OCI-LY7 (cell line): ENCODE measurements around the gene OAF. TPM values are rescaled to one million over a fixed set of nuclear protein-coding genes. Genes with fewer than 3 reads are reported as not detected.

Source experiments
- BruUV-seq: library from RNA; stranded (reverse); fragments of 400-500 nt; replicated peaks from 2 replicates; lab custom pipeline; 2021; lab: Mats Ljungman, UMichigan
- CTCF ChIA-PET: fragments of 300-600 bp; sonication (Branson Sonifier 250); formaldehyde crosslinking; loops from one replicate; lab custom pipeline; 2022; ENCODE audit warnings: antibody characterized with exemption; ENCODE audit not compliant: unreplicated experiment; lab: Charles Lee
- POLR2A ChIA-PET: fragments of 300-600 bp; sonication (Branson Sonifier 250); formaldehyde crosslinking; loops from one replicate; lab custom pipeline; 2022; ENCODE audit warnings: antibody characterized with exemption; lab: Charles Lee
- DNase-seq: peaks from one replicate; pipeline ENCODE4 v3.0.0-alpha.2; 2015; ENCODE audit warnings: low spot score
- H2AFZ ChIP-seq: fragments of 200-600 bp; sonication (generic), shearing (Covaris generic); 2 replicates; pipeline ENCODE4 v1.6.1; 2014; ENCODE audit warnings: mild to moderate bottlenecking, antibody characterized with exemption, low read length, moderate library complexity
- H3K27ac ChIP-seq: fragments of 200-600 bp; sonication (generic); 2 replicates; pipeline ENCODE4 v1.5.1; 2014; ENCODE audit warnings: mixed run types, low read depth, mild to moderate bottlenecking, moderate library complexity, low read length, inconsistent platforms; ENCODE audit not compliant: poor library complexity, severe bottlenecking
- H3K36me3 ChIP-seq: fragments of 200-600 bp; sonication (generic); 2 replicates; pipeline ENCODE4 v1.6.1; 2014; ENCODE audit warnings: mild to moderate bottlenecking, antibody characterized with exemption, low read length, moderate library complexity, mixed read lengths; ENCODE audit not compliant: insufficient read depth
- H3K4me1 ChIP-seq: fragments of 200-600 bp; sonication (generic); 2 replicates; pipeline ENCODE4 v1.5.1; 2014; ENCODE audit warnings: mild to moderate bottlenecking, low read length; ENCODE audit not compliant: insufficient read depth, poor library complexity, severe bottlenecking
- H3K4me2 ChIP-seq: fragments of 200-600 bp; sonication (generic); 2 replicates; pipeline ENCODE4 v1.6.1; 2014; ENCODE audit warnings: mild to moderate bottlenecking, low read length
- H3K4me3 ChIP-seq: fragments of 200-600 bp; sonication (generic); 2 replicates; pipeline ENCODE4 v1.5.1; 2014; ENCODE audit warnings: mild to moderate bottlenecking, low read depth, low read length; ENCODE audit not compliant: poor library complexity, severe bottlenecking
- H3K79me2 ChIP-seq: fragments of 200-600 bp; sonication (generic); 2 replicates; pipeline ENCODE4 v1.6.1; 2016; ENCODE audit warnings: low read depth, mild to moderate bottlenecking, low read length, moderate library complexity, mixed read lengths; ENCODE audit not compliant: insufficient read depth
- H3K9me2 ChIP-seq: fragments of 200-600 bp; sonication (generic); 2 replicates; pipeline ENCODE4 v1.6.1; 2016; ENCODE audit warnings: mild to moderate bottlenecking, low read length, mixed read lengths; ENCODE audit not compliant: insufficient read depth
- H3K9me3 ChIP-seq: fragments of 200-600 bp; sonication (generic); 2 replicates; pipeline ENCODE4 v1.6.1; 2014; ENCODE audit warnings: mild to moderate bottlenecking, mixed run types, low read length, mixed read lengths
- H4K20me1 ChIP-seq: fragments of 200-600 bp; sonication (generic); 2 replicates; pipeline ENCODE4 v1.6.1; 2014; ENCODE audit warnings: mild to moderate bottlenecking, antibody characterized with exemption, low read length, moderate library complexity, mixed read lengths; ENCODE audit not compliant: insufficient read depth
- CTCF ChIP-seq: fragments of 200-600 bp; sonication (generic); conservative IDR thresholded peaks from 2 replicates; pipeline ENCODE4 v1.5.1; 2014; ENCODE audit warnings: mild to moderate bottlenecking, antibody characterized with exemption, low read length, moderate library complexity, mixed read lengths
- EZH2phosphoT487 ChIP-seq: fragments of 200-600 bp; sonication (generic); IDR thresholded peaks from 2 replicates; pipeline ENCODE4 v1.6.1; 2018; ENCODE audit warnings: low read depth, borderline replicate concordance, mild to moderate bottlenecking, mixed run types, antibody characterized with exemption, low read length, moderate library complexity, mixed read lengths
- intact Hi-C: fragments of 100-400 bp; cut with micrococcal nuclease; formaldehyde crosslinking; loops from one replicate; pipeline ENCODE4 v1.10.0; 2022; ENCODE audit not compliant: unreplicated experiment
- total RNA-seq, 2 experiments: library from RNA; depleted of rRNA in 1 of 2; stranded (reverse); fragments of >200 nt in 1 of 2; shearing (Covaris generic) in 1 of 2; gene quantifications; 2 replicates each; pipeline ENCODE4 v1.2.3, GENCODE V29; 2014 to 2022

OAF gene
- total RNA-seq, 2 experiments from 2014 or later, result 3.4 to 3.8 TPM

- ChIA-PET CTCF (no interaction called here), POLR2A (no interaction called here)
- H3K4me2 ChIP-seq, result no peak overlapping the region
- no peak overlapping the region for H2AFZ ChIP-seq
- H3K9me2 ChIP-seq, result no peaks in the 10 kb centered on the region
- H3K9me3 ChIP-seq, result no peaks in the 10 kb centered on the region
- H3K27ac ChIP-seq, result no peak overlapping the region
- H3K36me3 ChIP-seq, result no peaks in the 10 kb centered on the region
- H4K20me1 ChIP-seq, result no peaks in the 10 kb centered on the region
- no peaks in the 10 kb centered on the region for H3K79me2 ChIP-seq
- no peak overlapping the region for H3K4me3 ChIP-seq
- no TSS peak for BruUV-seq
- no peak for DNase-seq
- TF ChIP-seq EZH2phosphoT487 (no peak), CTCF (no peak)
- H3K4me1 ChIP-seq, result no peaks in the 10 kb centered on the region
- intact Hi-C loops, result no loop called here
Observed at GRCh38 chr11:120169981-120170698, 40.7 kb upstream of the OAF start.

GRCh38 chr11:120170741-120171261 lies 40.0 kb upstream of the OAF start:
- Histone ChIP-seq H3K36me3 (no peaks in the 10 kb centered on the region), H3K27ac (no peak overlapping the region), H4K20me1 (no peaks in the 10 kb centered on the region), H2AFZ (no peak overlapping the region), H3K4me3 (no peak overlapping the region), H3K79me2 (no peaks in the 10 kb centered on the region), H3K9me3 (no peaks in the 10 kb centered on the region), H3K4me1 (no peaks in the 10 kb centered on the region), H3K4me2 (no peak overlapping the region), H3K9me2 (no peaks in the 10 kb centered on the region)
- DNase-seq, result no peak
- ChIA-PET POLR2A (no interaction called here), CTCF (no interaction called here)
- BruUV-seq, result no TSS peak
- intact Hi-C loops, result no loop called here
- TF ChIP-seq EZH2phosphoT487 (no peak), CTCF (no peak)
